ENCODE measurements around the gene MIA2.

- TF ChIP-seq CTCF (IDR thresholded peaks at IDR 0.05) = no peak
- no peak for TF ChIP-seq POLR2A (IDR thresholded peaks at IDR 0.05)
Measured at GRCh38 chr14:39212693-39213092, 21.0 kb upstream of the MIA2 start.

Measured in stomach (tissue), 4 donors.